ENCODE results near the gene PTPRE. TPM values are rescaled to one million over a fixed set of nuclear protein-coding genes. Genes with fewer than 3 reads are reported as not detected.

The PTPRE gene
- total and polyA plus RNA-seq, 9 donors: 2.1 to 15.5 (median 6.9) TPM

GRCh38 chr10:127896590-127896989 lies 10.3 kb upstream of the PTPRE start:
- H3K4me1 ChIP-seq (ENCODE audit: insufficient read depth): no peaks in the 10 kb centered on the region
- no peaks in the 10 kb centered on the region for H3K27me3 ChIP-seq
- H3K36me3 ChIP-seq: no peaks in the 10 kb centered on the region
- intact Hi-C loops (cut with DNase I): no loop called here
- no peak overlapping the region for H3K27ac ChIP-seq
- TF ChIP-seq CTCF (IDR thresholded peaks at IDR 0.05) (no peak), EP300 (IDR thresholded peaks at IDR 0.05) (no peak), POLR2A (IDR thresholded peaks at IDR 0.05) (no peak)
- DNase-seq: no peak
- H3K4me3 ChIP-seq: no peak overlapping the region
- no peaks in the 10 kb centered on the region for H3K9me3 ChIP-seq

- no peak overlapping the region for H3K4me3 ChIP-seq
- intact Hi-C loops (cut with DNase I): no loop called here
- H3K27ac ChIP-seq: no peak overlapping the region
- TF ChIP-seq POLR2A (IDR thresholded peaks at IDR 0.05) (no peak), EP300 (IDR thresholded peaks at IDR 0.05) (no peak), CTCF (IDR thresholded peaks at IDR 0.05) (no peak)
- no peaks in the 10 kb centered on the region for H3K9me3 ChIP-seq
- DNase-seq: no peak
- no peaks in the 10 kb centered on the region for H3K36me3 ChIP-seq
- H3K4me1 ChIP-seq (ENCODE audit: insufficient read depth): no peaks in the 10 kb centered on the region
- 81 to 92% (median 87%) methylated on average over 2 of the region's 2 CpGs for WGBS, 3 donors
- H3K27me3 ChIP-seq: no peaks in the 10 kb centered on the region
These were observed 9.7 kb upstream of the PTPRE start for GRCh38 chr10:127897177-127897576.

GRCh38 chr10:127899766-127900387 lies 7.0 kb upstream of the PTPRE start:
- Histone ChIP-seq H3K4me3 (no peak overlapping the region), H3K9me3 (no peaks in the 10 kb centered on the region), H3K27ac (no peak overlapping the region), H3K36me3 (no peaks in the 10 kb centered on the region), H3K27me3 (no peaks in the 10 kb centered on the region), H3K4me1 (ENCODE audit: insufficient read depth) (no peaks in the 10 kb centered on the region)
- intact Hi-C loops (cut with DNase I): loop anchor here in 1 of 4 donors (10.0 kb wide), 1 partner anchor 175 kb away; no protein-coding TSS in a partner anchor
- 56 to 66% (median 57%) methylated on average over 3 of the region's 3 CpGs for WGBS, 3 donors
- DNase-seq: no peak
- no peak for TF ChIP-seq CTCF (IDR thresholded peaks at IDR 0.05)
- TF ChIP-seq EP300 (IDR thresholded peaks at IDR 0.05): no peak
- no peak for TF ChIP-seq POLR2A (IDR thresholded peaks at IDR 0.05)

GRCh38 chr10:127903789-127904188 lies 3.1 kb upstream of the PTPRE start:
- no peaks in the 10 kb centered on the region for H3K27me3 ChIP-seq
- no peaks in the 10 kb centered on the region for H3K36me3 ChIP-seq
- TF ChIP-seq EP300 (IDR thresholded peaks at IDR 0.05) (no peak), CTCF (IDR thresholded peaks at IDR 0.05) (no peak), POLR2A (IDR thresholded peaks at IDR 0.05) (no peak)
- H3K4me3 ChIP-seq: no peak overlapping the region
- H3K9me3 ChIP-seq: no peaks in the 10 kb centered on the region
- no peak overlapping the region for H3K27ac ChIP-seq
- intact Hi-C loops (cut with DNase I): loop anchor here in 1 of 4 donors (10.0 kb wide), 1 partner anchor 171 kb away; no protein-coding TSS in a partner anchor
- no peak for DNase-seq
- H3K4me1 ChIP-seq (ENCODE audit: insufficient read depth): peaks cover 3% of the 10 kb centered on the region
- 68 to 70% (median 69%) methylated on average over 5 of the region's 5 CpGs for WGBS, 3 donors
